Fibroblast of skin of right biceps (primary cell): Measurements from ENCODE around the gene DYNC2H1.

Experiments
- DNase-seq: peaks from one replicate; pipeline ENCODE4 v3.0.0-alpha.2; 2013

Gene DYNC2H1, protein sequence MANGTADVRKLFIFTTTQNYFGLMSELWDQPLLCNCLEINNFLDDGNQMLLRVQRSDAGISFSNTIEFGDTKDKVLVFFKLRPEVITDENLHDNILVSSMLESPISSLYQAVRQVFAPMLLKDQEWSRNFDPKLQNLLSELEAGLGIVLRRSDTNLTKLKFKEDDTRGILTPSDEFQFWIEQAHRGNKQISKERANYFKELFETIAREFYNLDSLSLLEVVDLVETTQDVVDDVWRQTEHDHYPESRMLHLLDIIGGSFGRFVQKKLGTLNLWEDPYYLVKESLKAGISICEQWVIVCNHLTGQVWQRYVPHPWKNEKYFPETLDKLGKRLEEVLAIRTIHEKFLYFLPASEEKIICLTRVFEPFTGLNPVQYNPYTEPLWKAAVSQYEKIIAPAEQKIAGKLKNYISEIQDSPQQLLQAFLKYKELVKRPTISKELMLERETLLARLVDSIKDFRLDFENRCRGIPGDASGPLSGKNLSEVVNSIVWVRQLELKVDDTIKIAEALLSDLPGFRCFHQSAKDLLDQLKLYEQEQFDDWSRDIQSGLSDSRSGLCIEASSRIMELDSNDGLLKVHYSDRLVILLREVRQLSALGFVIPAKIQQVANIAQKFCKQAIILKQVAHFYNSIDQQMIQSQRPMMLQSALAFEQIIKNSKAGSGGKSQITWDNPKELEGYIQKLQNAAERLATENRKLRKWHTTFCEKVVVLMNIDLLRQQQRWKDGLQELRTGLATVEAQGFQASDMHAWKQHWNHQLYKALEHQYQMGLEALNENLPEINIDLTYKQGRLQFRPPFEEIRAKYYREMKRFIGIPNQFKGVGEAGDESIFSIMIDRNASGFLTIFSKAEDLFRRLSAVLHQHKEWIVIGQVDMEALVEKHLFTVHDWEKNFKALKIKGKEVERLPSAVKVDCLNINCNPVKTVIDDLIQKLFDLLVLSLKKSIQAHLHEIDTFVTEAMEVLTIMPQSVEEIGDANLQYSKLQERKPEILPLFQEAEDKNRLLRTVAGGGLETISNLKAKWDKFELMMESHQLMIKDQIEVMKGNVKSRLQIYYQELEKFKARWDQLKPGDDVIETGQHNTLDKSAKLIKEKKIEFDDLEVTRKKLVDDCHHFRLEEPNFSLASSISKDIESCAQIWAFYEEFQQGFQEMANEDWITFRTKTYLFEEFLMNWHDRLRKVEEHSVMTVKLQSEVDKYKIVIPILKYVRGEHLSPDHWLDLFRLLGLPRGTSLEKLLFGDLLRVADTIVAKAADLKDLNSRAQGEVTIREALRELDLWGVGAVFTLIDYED (N-terminal part only)

DNA sequence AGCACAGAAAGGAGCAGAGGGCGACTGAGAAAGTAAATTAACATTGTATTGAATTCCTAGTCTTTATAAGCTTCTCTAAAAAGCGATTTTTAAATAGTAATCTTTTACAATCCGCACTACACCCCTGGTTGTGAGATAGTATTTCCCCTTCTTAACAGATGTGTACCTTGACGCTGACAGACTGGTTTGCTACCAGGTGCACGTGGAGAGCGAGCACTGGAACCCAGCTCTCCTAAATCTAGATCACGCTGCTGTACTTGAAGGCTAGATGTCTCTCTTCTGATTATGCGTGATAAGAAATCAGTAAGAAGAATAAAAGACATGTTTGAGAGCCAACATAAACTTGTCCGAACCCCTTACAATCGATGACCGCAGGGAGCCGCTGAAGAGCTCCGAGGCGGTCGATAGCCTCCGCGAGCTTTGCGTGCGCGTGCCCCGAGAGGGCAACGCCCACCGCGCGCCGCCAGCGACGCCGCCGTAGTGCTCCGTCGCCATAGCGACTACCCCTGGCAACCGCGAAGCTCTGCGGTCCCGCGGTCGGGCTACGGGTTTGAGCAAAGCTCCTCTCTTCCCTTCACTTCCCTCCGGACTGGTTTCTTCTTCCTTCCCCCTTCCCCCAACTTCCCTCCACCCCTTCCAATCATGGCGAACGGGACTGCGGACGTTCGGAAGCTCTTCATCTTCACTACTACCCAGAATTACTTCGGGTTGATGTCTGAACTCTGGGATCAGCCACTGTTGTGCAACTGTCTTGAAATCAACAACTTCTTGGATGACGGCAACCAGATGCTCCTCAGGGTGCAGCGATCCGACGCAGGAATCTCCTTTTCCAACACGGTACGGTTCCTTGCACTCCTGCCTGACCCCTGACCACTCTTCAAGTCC, at the start of gene DYNC2H1:
Gene DYNC2H1 (plus strand): TSS at position 494 of the 885 bp plus-strand sequence. CDS start 149 bp downstream, at position 643.
- DNase-seq: peak; percentile 93

- DNase-seq: no peak
Observed at GRCh38 chr11:103061656-103062055, 47.6 kb upstream of the DYNC2H1 start.

DNA sequence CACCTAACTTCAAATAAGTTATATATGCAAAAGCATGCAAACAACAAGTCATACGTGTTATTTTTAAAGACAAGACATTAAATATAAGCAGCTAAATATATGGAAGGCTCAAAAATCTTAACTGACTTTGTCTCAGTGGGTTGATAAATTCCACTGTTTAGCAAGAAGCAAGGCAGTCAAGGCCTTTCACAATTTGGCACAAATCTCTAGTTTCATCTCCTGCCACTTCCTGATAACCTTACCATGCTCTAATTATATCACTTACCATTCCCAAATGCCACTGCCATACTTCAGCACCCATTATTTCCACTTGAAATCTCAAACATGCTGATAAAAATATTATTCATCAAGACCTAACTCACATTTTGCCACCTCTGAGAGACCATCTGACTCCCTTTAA, 42.1 kb upstream of the DYNC2H1 start:
- no peak for DNase-seq

DNA sequence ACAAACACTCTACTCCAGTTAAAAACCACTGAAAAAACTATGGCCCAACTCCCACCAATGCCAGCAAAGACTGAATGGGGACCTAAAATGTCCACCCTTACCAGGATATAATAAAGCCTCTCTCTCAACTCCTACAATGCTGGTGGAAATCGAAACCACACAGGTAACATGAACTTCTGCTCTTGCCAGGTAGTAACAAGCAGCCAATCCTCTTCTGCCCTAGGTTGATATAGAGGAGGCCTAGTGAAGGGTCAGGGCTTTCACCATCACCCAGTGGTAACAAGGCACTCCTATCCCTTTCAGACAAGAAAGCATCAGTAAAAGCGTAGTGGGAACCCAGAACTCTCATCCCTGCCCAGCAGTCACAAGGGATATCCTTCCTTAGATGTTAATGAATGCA, 39.9 kb upstream of the DYNC2H1 start:
- no peak for DNase-seq

- DNase-seq: no peak
Observed at GRCh38 chr11:103070142-103070541, 39.1 kb upstream of the DYNC2H1 start.

- DNase-seq: no peak
Observed at GRCh38 chr11:103071008-103071407, 38.2 kb upstream of the DYNC2H1 start.

GRCh38 chr11:103076361-103076760, 32.9 kb upstream of the DYNC2H1 start:
- DNase-seq: no peak

GRCh38 chr11:103077554-103077953, 31.7 kb upstream of the DYNC2H1 start:
- DNase-seq: no peak

DNA sequence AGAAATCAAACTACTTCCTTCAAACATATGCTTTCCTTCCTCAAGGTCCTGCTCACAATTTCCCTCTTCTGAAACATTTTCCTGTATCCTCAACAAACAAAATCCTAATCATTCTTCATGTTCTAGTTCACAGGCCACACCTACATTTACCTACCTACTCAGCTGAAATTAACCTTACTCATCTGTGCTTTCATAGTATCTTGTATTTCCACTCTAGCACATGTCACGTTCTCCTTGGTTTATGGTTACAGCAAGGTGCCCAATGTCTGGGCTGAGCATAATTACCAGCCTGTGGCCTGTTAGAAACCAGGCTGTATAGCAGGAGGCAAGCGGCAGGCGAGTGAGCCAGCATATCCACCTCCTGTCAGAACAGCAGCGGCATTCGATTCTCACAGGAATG, 30.5 kb upstream of the DYNC2H1 start:
- DNase-seq: no peak

- peak; percentile 40 for DNase-seq
Observed at GRCh38 chr11:103079833-103080232, 29.4 kb upstream of the DYNC2H1 start.

- peak; percentile 28 for DNase-seq
Observed at GRCh38 chr11:103085758-103086365, 23.4 kb upstream of the DYNC2H1 start.

- no peak for DNase-seq
Observed at GRCh38 chr11:103086461-103086860, 22.8 kb upstream of the DYNC2H1 start.

DNA sequence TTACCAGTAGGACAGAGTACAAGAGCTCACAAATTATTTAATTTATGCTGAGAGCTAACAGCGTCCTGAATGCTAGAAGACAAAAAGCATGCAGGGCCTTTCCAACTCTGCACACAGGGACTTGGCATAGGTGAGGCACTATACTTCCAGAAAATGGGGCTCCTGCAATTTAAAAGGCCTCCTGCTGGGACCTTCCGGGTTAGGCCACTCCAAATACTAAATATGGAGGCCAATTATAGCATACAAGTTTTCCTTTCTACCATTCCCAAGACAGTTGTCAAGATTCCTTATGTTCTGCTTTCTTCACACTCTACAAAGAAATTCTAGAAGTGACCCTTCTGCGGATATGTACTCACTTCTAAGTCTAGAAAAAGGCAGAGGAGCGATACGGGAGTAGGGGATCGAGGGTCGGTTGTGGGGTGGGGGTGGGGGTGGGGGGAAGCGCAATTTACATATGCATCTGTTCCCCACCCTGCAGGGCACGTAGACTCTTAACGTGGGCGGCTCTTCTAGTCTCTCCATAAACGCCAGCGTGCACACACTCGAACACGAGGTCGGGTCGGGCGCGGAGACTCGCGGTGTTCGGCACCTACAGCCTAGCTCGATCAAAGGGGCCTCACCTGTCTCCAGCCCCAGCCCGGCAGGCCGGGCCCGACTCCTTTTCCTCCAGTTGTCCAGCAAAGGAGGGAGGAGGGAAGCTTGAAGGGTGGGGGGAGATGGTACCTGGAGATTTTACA, 18.0 kb upstream of the DYNC2H1 start:
- peak; percentile 44 for DNase-seq

- peak; percentile 94 for DNase-seq
Observed at GRCh38 chr11:103091801-103092524, 17.3 kb upstream of the DYNC2H1 start, which contains the start of gene DCUN1D5. Gene DCUN1D5 (minus strand): TSS chr11:103092160. CDS start chr11:103091872, 288 bp downstream.

DNA sequence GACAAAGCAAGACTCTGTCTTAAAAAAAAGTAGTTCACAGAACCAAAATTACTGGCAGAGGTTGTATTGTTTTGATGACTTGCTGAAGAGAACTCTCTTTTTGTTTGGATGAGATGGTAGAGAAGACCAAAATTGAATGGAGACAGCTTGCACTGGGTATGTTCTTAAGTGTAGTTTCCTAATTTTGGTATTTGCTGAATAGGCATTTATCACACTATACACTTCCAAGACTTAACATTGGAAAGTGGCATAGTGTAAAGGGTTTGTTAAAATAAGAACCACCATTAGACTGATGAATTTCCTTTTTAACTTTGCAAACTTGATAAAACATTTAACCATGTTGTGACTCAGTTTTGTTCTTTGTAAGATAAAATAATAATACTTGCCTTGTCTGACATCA, 11.9 kb upstream of the DYNC2H1 start:
- no peak for DNase-seq

DNA sequence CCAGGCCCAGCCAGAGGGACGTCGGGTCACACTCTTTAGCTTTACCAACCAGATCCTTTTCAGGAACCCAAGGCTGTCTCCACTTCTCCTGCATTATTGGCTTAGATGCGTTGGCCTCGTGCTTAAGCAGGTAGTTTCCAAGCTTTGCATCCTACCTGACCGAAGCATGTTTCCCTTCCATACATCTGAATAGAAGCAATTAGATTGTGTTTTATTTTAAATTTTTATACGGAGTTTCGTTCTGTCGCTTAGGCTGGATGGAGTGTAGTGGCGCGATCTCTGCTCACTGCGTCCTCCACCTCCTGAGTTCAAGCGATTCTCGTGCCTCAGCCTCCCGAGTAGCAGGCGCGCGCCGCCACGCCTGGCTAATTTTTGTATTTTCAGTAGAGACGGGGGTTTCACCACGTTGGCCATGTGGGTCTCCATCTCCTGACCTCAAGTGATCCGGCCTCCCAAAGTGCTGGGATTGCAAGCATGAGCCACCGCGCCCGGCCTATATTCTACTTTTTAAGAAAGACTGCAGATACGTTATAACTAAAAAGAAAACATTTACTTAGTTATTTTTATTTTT, 677 bp downstream of the DYNC2H1 start:
- peak; percentile 3 for DNase-seq

- DNase-seq: peak; percentile 51
Observed at GRCh38 chr11:103110391-103110790, 1.2 kb downstream of the DYNC2H1 start.

- DNase-seq: no peak
Observed at GRCh38 chr11:103111400-103111799, 2.2 kb downstream of the DYNC2H1 start.

DNA sequence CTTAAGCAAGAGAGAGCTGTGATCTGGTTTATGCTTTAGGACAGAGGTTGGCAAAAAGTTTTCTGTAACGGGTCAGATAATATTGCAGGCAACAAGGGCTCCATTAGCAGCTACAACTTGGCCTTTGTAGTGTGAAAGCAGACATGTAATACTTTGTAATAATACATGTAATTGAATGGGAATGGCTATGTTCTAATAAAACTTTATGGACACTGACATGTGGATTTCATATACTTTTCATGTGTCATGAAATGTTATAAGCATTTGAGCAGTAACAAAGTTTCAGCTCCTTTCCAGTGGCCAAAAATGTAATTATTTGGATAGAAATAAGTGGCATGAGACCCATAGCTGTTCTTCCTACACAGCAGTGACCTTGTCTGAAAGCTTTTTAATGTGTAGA, 3.1 kb downstream of the DYNC2H1 start:
- no peak for DNase-seq

- DNase-seq: no peak
Observed at GRCh38 chr11:103114836-103115235, 5.6 kb downstream of the DYNC2H1 start.
